HL-60/S4 (cell line): Measurements from ENCODE around the gene MAFF.

Experiments
- in situ Hi-C: fragments of 300-500 bp; cut with MboI; formaldehyde crosslinking; loops from 2 replicates; pipeline ENCODE4 v1.14.3; 2022; ENCODE audit warnings: low sequenced_read_pairs

Gene MAFF

DNA sequence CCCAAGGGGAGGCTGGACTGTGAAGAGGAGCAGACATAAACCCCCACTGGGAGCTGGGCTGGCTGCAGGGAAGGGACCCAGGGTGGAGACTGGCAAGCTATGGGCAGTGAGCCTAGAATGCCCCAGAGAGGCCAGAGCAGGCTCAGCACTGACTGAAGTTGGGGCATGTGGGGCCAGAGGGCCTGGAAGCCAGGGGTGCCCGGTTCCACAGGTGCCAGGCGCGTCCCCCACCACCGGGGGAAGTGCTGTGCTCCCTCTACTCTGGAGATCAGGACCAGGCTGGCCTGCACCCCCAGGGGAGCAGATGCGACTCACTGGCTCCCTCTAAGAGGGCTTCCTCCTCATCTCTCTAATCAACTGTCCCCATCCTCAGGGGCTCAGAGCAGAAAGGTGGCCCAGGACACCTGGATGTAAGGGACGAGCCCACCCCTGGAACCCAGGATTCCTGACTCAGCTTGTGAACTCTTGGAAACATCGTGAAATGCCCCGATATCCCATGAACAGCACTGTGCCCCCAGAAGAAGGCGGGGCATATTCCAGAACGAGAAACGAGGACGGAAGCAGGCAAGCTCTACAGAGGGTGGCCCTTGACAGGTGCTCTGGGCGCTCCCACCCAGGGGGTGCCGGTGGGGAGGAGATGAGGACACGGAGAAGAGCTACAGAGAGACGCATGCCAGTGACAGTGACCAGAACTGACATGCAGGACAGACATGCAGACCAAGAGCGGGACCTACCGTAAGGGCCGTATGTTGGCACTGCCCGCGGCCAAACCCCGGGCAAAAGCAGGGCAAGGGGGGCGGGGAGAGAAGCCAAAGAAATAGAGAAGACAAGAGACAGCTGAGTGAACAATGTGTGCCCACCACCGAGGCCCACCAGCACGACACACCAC lies 20.4 kb downstream of the MAFF start:
- in situ Hi-C loops: no loop called here

DNA sequence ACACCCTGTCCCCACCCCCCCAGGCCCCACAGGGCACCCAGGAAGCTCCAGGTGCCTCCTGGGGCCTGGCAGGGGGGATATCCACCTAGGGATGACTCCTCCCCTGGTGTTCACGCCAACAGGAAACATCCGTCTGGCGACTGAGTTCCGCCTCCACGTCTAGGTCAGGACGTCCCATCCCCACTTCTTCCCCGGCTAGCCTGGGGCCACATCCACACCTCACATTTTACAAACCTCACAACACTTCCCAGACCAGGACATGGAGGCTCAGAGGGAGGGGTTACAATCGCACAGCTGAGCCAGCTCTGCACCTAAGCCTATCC lies 21.0 kb downstream of the MAFF start:
- in situ Hi-C loops: no loop called here

DNA sequence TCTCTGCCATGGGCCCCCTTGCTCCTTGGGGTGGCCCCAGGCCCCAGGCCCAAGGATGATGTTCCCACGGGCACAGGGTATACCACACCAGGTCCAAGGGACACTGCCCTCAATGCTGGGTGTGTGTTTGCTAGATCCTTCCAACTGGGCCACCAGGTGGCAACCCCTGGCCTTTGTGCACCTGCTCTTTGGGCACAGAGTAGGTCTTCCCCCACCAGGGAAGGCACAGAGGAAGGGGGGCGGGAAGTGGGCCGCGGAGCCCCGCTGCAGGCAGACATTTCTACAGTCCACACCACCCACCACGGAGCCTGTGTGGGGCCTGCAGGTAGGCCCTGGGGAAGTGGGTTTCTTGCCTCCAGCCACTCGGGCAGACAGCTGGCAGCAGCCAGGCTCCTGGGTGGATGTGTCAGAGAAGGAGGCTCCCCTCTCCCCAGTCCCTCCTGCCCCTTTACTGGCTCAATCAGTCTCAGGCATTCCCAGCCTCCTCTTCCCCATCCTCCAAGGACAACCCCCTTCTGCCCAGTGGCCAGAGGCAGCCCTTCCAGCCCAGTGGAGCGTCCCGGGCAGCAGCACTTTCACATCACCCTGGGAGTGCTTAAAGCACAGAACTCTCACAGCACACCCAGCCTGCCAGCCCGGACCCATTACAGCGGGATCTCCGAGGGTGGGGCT lies 21.6 kb downstream of the MAFF start:
- in situ Hi-C loops: no loop called here

DNA sequence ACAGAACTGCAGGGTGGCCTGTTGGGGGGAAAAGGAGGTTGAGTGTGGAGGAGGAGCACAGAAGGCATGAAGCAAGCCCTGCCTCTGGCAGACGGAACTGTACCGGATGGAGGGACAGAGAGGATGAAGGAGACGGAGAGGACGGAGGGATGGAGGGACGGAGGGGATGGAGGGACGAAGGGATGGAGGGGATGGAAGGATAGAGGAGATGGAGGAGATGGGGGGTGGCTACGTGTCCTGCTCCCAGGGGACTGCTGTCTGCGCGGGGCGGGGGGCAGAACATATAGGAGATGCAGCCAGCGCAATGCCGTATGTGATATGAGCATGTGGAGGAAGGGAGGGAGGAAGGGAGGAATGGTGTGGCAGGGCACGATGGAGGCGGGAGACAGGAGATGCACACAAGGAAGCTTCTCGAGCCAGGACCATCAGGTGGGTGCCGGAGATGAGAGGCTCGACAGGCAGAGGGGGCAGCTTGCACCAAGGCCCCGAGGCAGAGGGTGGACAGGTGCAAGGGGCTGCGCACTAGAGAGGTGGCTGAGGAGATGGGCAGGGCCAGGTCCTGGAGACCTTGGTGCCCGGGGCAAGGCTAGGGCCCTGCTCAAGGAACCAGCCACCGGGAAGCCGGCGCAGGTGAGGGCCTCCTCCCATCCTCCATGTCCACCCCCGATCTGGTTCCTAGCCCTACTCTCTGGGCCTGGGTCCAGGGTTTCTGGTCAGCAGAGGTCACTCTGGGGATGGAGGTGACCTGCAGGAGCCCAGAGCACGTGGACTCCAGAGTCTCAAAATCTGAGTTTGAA lies 25.3 kb downstream of the MAFF start:
- in situ Hi-C loops: no loop called here

DNA sequence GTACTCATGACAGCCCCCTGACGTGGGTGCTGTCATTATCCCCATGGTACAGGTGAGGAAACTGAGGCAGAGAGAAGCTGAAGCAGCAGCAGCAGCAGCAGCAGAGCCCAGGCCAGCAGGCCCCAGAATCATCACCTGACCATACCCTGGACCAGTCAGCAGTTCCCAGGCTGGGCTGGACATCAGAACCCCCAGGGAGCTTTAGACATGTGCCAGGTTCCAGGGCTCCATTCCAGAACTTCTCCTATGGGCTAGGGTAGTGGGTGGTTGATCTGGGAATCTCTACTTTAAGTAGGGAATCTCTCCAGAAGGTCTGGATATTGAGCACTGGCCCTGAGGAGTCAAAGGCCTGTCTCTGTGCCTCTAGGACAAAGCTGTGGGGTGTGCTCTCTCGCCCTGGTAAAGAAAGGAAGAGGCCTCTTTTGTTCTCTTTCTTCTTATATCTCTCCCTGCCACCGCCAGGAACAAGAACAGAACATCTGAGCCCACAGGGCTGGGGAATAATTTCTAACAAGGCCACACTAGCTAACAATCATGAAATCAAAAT lies 26.6 kb downstream of the MAFF start:
- in situ Hi-C loops: no loop called here

DNA sequence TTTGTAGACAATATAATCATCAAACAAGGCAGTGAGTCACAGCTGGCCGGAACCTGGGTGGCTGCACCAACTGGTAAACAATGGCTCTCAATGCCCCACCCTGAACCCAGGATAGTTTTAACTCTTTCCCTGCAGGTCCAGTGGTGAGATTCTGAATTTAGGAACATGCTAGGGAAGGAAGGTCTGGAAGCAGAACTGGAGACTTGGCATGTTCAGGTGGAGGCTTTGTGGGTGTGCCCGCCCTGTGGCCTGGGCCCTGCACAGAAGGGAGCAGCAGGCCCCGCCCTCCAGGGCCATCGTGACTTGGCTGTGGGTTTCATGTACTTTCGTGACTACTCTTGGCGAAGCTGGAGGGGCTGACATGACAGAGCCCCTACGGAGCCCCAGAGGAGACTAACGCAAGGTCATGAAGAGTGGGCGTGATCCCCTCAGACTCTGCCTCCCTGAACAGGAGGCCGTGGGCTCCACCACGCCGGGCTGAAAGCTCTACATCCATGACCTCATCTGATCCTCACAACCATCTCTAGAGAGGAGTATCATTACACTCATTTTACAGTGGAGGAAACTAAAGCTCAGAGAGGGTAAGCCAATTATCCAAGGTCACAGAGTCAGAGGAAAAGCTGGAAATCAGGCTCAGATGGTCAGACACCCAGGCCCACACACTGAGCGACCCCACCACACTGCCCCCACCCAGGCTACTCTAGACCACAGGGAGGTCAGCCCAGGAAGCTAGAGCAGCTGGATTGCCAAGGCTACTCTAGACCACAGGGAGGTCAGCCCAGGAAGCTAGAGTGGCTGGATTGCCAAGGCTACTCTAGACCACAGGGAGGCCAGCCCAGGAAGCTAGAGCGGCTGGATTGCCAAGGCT lies 27.3 kb downstream of the MAFF start:
- in situ Hi-C loops: no loop called here

GRCh38 chr22:38230108-38230825 lies 28.5 kb downstream of the MAFF start:
- in situ Hi-C loops: loop anchor here (10.0 kb wide), 1 partner anchor 105 kb away; no protein-coding TSS in a partner anchor

GRCh38 chr22:38230916-38231315 lies 29.1 kb downstream of the MAFF start:
- in situ Hi-C loops: loop anchor here (10.0 kb wide), 1 partner anchor 106 kb away; no protein-coding TSS in a partner anchor

GRCh38 chr22:38232196-38232595 lies 30.4 kb downstream of the MAFF start:
- in situ Hi-C loops: loop anchor here (10.0 kb wide), 1 partner anchor 107 kb away; no protein-coding TSS in a partner anchor

- in situ Hi-C loops: loop anchor here (10.0 kb wide), 1 partner anchor 109 kb away; no protein-coding TSS in a partner anchor
Measured at GRCh38 chr22:38233427-38233826, 31.6 kb downstream of the MAFF start.

- in situ Hi-C loops: loop anchor here (10.0 kb wide), 1 partner anchor 109 kb away; no protein-coding TSS in a partner anchor
Measured at GRCh38 chr22:38233856-38234255, 32.1 kb downstream of the MAFF start.

DNA sequence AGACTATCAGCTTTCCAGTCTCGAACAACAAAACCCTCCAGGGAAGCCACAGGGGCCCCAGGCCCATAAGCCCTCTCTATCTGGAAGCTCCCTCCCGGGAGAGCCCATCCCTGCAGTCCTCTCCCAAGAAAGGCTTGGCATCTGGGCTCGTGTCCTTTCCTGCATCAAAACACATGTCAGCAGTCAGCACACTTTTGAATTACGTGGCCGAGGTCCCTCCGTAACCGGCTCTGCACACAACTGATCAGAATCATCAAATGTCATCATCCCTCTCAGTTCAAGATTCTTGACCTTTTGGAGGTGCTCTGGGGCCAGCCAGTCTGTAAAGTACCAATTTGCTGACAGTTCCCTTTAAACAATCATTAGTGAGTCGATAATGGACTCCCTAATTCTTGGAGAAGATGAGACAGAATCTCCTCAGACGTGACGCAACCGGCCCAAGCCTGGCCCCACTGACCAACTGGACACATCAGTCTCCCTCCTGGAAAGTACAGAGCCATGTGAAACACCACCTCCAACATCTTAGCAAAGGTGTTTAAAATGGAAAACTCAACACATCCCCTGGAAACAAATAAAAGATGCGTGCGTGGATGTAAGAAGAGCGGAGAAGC lies 33.6 kb downstream of the MAFF start:
- in situ Hi-C loops: loop anchor here (10.0 kb wide), 1 partner anchor 111 kb away; no protein-coding TSS in a partner anchor

- in situ Hi-C loops: loop anchor here (10.0 kb wide), 1 partner anchor 112 kb away; no protein-coding TSS in a partner anchor
Measured at GRCh38 chr22:38236786-38237185, 35.0 kb downstream of the MAFF start.

- in situ Hi-C loops: loop anchor here (10.0 kb wide), 1 partner anchor 114 kb away; no protein-coding TSS in a partner anchor
Measured at GRCh38 chr22:38238519-38239071, 36.8 kb downstream of the MAFF start.

DNA sequence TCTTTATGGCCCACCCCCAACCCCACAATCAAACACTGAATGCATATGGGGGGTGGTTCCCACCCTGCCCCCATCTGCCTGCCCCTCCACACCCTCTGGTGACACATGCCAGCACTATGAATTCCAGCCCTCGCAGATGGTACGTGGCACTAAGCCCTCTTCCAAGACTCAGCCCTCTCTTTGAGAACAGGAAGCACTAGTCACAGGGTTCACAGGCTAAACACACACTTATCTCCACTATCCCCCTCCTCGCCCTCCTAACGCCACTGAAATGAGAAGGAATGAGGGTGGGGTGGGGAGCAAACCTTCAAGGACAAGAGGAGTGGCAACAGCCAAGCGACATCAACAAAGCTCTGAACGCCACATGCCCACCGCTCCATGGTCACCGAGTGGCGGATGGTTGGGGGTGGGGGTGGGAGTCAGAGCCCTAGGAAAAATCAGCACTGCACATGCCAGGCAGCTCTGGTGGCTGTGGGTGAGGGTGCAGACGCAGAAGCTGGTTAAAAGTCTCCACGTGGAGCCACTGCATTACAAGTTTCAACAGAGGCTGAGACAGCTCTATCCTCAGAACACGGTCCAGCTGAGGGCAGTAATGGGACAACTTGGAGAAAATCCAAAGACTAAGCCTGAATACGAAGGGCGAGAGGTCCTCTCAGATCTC lies 37.4 kb downstream of the MAFF start:
- in situ Hi-C loops: loop anchor here (10.0 kb wide), 1 partner anchor 114 kb away; no protein-coding TSS in a partner anchor

GRCh38 chr22:38240734-38241252 lies 39.0 kb downstream of the MAFF start:
- in situ Hi-C loops: no loop called here

DNA sequence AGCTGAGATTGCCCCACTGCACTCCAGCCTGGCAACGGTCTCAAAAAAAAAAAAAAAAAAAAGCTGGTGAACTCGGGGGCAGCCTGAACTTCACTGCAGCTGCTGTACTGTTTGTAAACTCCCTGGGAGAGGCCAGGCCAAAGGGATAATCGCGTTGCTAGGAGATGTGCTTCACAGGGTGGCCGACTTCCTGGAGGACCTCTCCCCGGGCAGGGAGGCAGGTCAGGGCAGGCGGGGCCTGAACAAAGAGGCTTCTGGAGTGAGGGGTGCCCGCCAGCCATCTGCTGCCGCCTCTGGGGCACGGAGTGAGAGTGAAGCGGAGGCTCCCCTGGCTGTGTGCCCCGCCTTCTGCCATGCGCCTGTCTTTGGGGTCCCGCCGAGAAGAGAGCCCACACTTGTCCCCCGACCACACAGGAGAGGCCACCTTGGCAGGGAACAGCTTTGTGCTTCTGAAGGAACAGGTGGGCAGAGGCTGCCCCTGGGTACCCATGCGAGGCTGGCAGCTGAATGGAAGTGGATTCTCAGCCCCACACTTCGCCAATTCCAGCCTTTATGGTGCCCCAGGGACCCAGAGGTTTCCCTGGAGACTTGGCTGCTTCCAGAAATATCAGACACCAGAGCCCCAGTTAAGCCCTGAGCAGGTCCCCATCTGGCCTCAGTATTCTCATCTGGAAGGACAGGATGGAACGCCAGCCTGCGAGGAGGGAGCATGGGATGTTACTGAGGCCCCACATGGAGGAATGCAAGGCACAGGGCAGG lies 41.4 kb downstream of the MAFF start:
- in situ Hi-C loops: no loop called here
